ENCODE data around the gene UNC13C. TPM values are rescaled to one million over a fixed set of nuclear protein-coding genes. Genes with fewer than 3 reads are reported as not detected.

The UNC13C gene
- polyA plus RNA-seq, 1 donor from 2014 or later = 4.0 TPM

GRCh38 chr15:53974121-53974520 is 4.1 kb upstream of the UNC13C start:
- no peaks in the 10 kb centered on the region for H4K20me1 ChIP-seq (ENCODE audit: insufficient read depth)
- H3K79me2 ChIP-seq (replicated peaks; ENCODE audit: insufficient read depth, low read length) = no peaks in the 10 kb centered on the region
- no peak overlapping the region for H3K4me3 ChIP-seq (ENCODE audit: low read length)
- no peak overlapping the region for H3K27ac ChIP-seq (ENCODE audit: low read length)
- no peaks in the 10 kb centered on the region for H3K27me3 ChIP-seq (ENCODE audit: insufficient read depth, low read depth, low read length)
- H3K9ac ChIP-seq (ENCODE audit: low read length) = no peak overlapping the region
- H3F3A ChIP-seq (ENCODE audit: insufficient read depth, low read length, poor library complexity, severe bottlenecking) = no peaks in the 10 kb centered on the region
- H3K9me3 ChIP-seq (ENCODE audit: low read length) = no peaks in the 10 kb centered on the region
- no peaks in the 10 kb centered on the region for H3K9me2 ChIP-seq (ENCODE audit: insufficient read depth, low read length)
- H3K4me2 ChIP-seq (ENCODE audit: low read length) = no peak overlapping the region
- no peaks in the 10 kb centered on the region for H3K36me3 ChIP-seq (ENCODE audit: insufficient read depth, low read length)
- no peak overlapping the region for H2AFZ ChIP-seq (ENCODE audit: low read depth, low read length)
- no peak for TF ChIP-seq EP300 (conservative IDR thresholded peaks at IDR 0.05; ENCODE audit: poor library complexity, severe bottlenecking)
- no peak for TF ChIP-seq EZH2 (IDR thresholded peaks at IDR 0.05; ENCODE audit: borderline replicate concordance, insufficient read depth, low read length, poor library complexity, severe bottlenecking)
- TF ChIP-seq RAD21 (conservative IDR thresholded peaks at IDR 0.05) = no peak
- TF ChIP-seq CTCF (IDR thresholded peaks at IDR 0.05; ENCODE audit: poor library complexity, severe bottlenecking) = no peak
- TF ChIP-seq TAF1 (IDR thresholded peaks at IDR 0.05; ENCODE audit: low read depth) = no peak

- no peaks in the 10 kb centered on the region for H3K79me2 ChIP-seq (replicated peaks; ENCODE audit: insufficient read depth, low read length)
- no peaks in the 10 kb centered on the region for H3F3A ChIP-seq (ENCODE audit: insufficient read depth, low read length, poor library complexity, severe bottlenecking)
- no peaks in the 10 kb centered on the region for H3K27me3 ChIP-seq (ENCODE audit: insufficient read depth, low read depth, low read length)
- H3K9ac ChIP-seq (ENCODE audit: low read length) = no peak overlapping the region
- no peak overlapping the region for H3K4me3 ChIP-seq (ENCODE audit: low read length)
- no peaks in the 10 kb centered on the region for H3K36me3 ChIP-seq (ENCODE audit: insufficient read depth, low read length)
- no peaks in the 10 kb centered on the region for H4K20me1 ChIP-seq (ENCODE audit: insufficient read depth)
- no peak overlapping the region for H3K4me2 ChIP-seq (ENCODE audit: low read length)
- H2AFZ ChIP-seq (ENCODE audit: low read depth, low read length) = no peak overlapping the region
- H3K27ac ChIP-seq (ENCODE audit: low read length) = no peak overlapping the region
- H3K9me2 ChIP-seq (ENCODE audit: insufficient read depth, low read length) = no peaks in the 10 kb centered on the region
- no peaks in the 10 kb centered on the region for H3K9me3 ChIP-seq (ENCODE audit: low read length)
- TF ChIP-seq POLR2AphosphoS5 (IDR thresholded peaks at IDR 0.05) (no peak), TAF1 (IDR thresholded peaks at IDR 0.05; ENCODE audit: low read depth) (no peak), SMC3 (conservative IDR thresholded peaks at IDR 0.05; ENCODE audit: poor library complexity) (no peak), REST (IDR thresholded peaks at IDR 0.05; ENCODE audit: borderline replicate concordance) (no peak), EP300 (conservative IDR thresholded peaks at IDR 0.05; ENCODE audit: poor library complexity, severe bottlenecking) (no peak), MXI1 (conservative IDR thresholded peaks at IDR 0.05; ENCODE audit: poor library complexity, severe bottlenecking) (no peak), CTCF (IDR thresholded peaks at IDR 0.05; ENCODE audit: poor library complexity, severe bottlenecking) (no peak), EZH2 (IDR thresholded peaks at IDR 0.05; ENCODE audit: borderline replicate concordance, insufficient read depth, low read length, poor library complexity, severe bottlenecking) (no peak), RAD21 (conservative IDR thresholded peaks at IDR 0.05) (no peak)
These were observed 3.4 kb upstream of the UNC13C start for GRCh38 chr15:53974813-53975212.

Measured in neural cell (in vitro differentiated cells).